ENCODE results near the gene GALNT10. TPM values are rescaled to one million over a fixed set of nuclear protein-coding genes. Genes with fewer than 3 reads are reported as not detected.

The GALNT10 gene
- total RNA-seq, 2 experiments from 2014 or later: 12.9 to 15.2 TPM

- CTCF ChIA-PET: no interaction called here
- intact Hi-C loops (cut with micrococcal nuclease): no loop called here
- Mint-ChIP-seq H3K9me3 (no peaks in the 10 kb centered on the region), H3K36me3 (ENCODE audit: low read depth) (peaks cover 9% of the 10 kb centered on the region), H3K27ac (no peak overlapping the region), H3K4me3 (no peak overlapping the region), H3K4me1 (ENCODE audit: low read depth) (peaks cover 19% of the 10 kb centered on the region), H3K27me3 (no peaks in the 10 kb centered on the region)
- TF ChIP-seq, protein P1, sequence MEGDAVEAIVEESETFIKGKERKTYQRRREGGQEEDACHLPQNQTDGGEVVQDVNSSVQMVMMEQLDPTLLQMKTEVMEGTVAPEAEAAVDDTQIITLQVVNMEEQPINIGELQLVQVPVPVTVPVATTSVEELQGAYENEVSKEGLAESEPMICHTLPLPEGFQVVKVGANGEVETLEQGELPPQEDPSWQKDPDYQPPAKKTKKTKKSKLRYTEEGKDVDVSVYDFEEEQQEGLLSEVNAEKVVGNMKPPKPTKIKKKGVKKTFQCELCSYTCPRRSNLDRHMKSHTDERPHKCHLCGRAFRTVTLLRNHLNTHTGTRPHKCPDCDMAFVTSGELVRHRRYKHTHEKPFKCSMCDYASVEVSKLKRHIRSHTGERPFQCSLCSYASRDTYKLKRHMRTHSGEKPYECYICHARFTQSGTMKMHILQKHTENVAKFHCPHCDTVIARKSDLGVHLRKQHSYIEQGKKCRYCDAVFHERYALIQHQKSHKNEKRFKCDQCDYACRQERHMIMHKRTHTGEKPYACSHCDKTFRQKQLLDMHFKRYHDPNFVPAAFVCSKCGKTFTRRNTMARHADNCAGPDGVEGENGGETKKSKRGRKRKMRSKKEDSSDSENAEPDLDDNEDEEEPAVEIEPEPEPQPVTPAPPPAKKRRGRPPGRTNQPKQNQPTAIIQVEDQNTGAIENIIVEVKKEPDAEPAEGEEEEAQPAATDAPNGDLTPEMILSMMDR (IDR thresholded peaks at IDR 0.05): no peak
- no peak for DNase-seq
- POLR2A ChIA-PET: interaction anchor here (0.6 to 1.0 kb wide), 2 partner anchors 13 to 271 kb away, joined by 3 read pairs; no protein-coding TSS in a partner anchor
- ATAC-seq: no peak
Measured at GRCh38 chr5:154315756-154316155, 125.2 kb downstream of the GALNT10 start.

- ATAC-seq (no peak), DNase-seq (no peak)
- Mint-ChIP-seq H3K27ac (no peak overlapping the region), H3K9me3 (no peaks in the 10 kb centered on the region), H3K4me3 (no peak overlapping the region), H3K27me3 (no peaks in the 10 kb centered on the region), H3K4me1 (ENCODE audit: low read depth) (peaks cover 15% of the 10 kb centered on the region), H3K36me3 (ENCODE audit: low read depth) (peaks cover 4% of the 10 kb centered on the region)
- ChIA-PET POLR2A (interaction anchor here (0.6 to 1.0 kb wide), 2 partner anchors 13 to 271 kb away, joined by 3 read pairs; no protein-coding TSS in a partner anchor), CTCF (interaction anchor here (1.0 to 1.4 kb wide), 2 partner anchors 22 to 244 kb away, joined by 3 read pairs; no protein-coding TSS in a partner anchor)
- TF ChIP-seq, protein P1 (IDR thresholded peaks at IDR 0.05): no peak
- intact Hi-C loops (cut with micrococcal nuclease): no loop called here
Measured at GRCh38 chr5:154316223-154316935, 125.8 kb downstream of the GALNT10 start.

- Mint-ChIP-seq H3K4me1 (ENCODE audit: low read depth) (peaks cover 6% of the 10 kb centered on the region), H3K27ac (no peak overlapping the region), H3K9me3 (no peaks in the 10 kb centered on the region), H3K27me3 (no peaks in the 10 kb centered on the region), H3K4me3 (no peak overlapping the region), H3K36me3 (ENCODE audit: low read depth) (peaks cover 6% of the 10 kb centered on the region)
- ChIA-PET CTCF (interaction anchor here (1.7 kb wide), 1 partner anchor 87 kb away, joined by 6 read pairs; no protein-coding TSS in a partner anchor), POLR2A (no interaction called here)
- ATAC-seq: no peak
- TF ChIP-seq, protein P1 (IDR thresholded peaks at IDR 0.05): no peak
- intact Hi-C loops (cut with micrococcal nuclease): no loop called here
- no peak for DNase-seq
Measured at GRCh38 chr5:154317916-154318315, 127.4 kb downstream of the GALNT10 start.

DNA sequence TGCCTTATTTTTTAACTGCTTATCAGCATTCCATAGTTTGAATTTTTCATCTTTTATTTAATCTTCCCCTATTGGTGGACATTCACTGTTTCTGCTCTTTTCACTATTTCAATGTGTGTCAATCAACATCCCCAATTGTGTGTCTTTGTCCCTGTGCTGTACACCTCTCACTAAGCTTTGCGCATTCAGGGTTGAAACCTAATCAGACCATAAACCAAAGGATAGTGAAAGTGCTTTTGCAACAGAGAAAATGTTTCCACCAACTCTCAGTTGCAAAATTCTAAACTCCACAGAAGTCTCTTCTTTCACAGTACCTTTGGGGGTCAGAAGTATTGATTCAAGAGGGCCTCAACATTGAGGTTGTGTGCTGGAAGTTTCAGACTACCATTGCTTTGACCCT is 128.2 kb downstream of the GALNT10 start:
- Mint-ChIP-seq H3K27ac (no peak overlapping the region), H3K36me3 (ENCODE audit: low read depth) (peaks cover 7% of the 10 kb centered on the region), H3K27me3 (no peaks in the 10 kb centered on the region), H3K4me1 (ENCODE audit: low read depth) (peaks cover 6% of the 10 kb centered on the region), H3K9me3 (no peaks in the 10 kb centered on the region), H3K4me3 (no peak overlapping the region)
- intact Hi-C loops (cut with micrococcal nuclease): no loop called here
- CTCF ChIA-PET: interaction anchor here (1.7 kb wide), 1 partner anchor 86 kb away, joined by 6 read pairs; no protein-coding TSS in a partner anchor
- POLR2A ChIA-PET: no interaction called here
- DNase-seq (no peak), ATAC-seq (no peak)
- TF ChIP-seq, protein P1 (IDR thresholded peaks at IDR 0.05): no peak

DNA sequence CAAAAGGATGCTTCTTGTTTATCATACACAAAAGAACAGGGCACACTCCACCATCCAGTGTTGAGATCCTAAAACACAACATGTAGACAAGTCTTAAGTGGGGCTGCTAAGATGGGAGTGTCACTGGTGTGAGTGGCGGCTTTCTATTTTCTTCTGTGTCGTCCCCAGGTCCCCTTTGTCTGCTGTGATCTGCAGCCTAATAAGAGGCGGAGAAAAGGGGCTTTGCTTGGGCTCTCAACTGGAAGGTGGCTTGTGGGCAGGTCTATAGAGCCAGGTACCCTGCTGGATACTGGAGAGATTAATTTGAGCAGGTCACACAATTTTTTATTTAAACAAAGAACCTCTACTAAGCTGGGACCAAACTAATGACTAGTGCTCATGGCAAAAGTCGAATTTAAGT is 129.2 kb downstream of the GALNT10 start:
- no peak overlapping the region for H3K27ac Mint-ChIP-seq

More for the DNA sequence above, 129.2 kb downstream of the GALNT10 start:
- H3K4me1 Mint-ChIP-seq (ENCODE audit: low read depth): peaks cover 6% of the 10 kb centered on the region
- CTCF ChIA-PET: no interaction called here
- DNase-seq (no peak), ATAC-seq (no peak)
- no peak overlapping the region for H3K4me3 Mint-ChIP-seq
- no peaks in the 10 kb centered on the region for H3K27me3 Mint-ChIP-seq
- intact Hi-C loops (cut with micrococcal nuclease): no loop called here
- TF ChIP-seq, protein P1 (IDR thresholded peaks at IDR 0.05): no peak
- POLR2A ChIA-PET: no interaction called here
- H3K36me3 Mint-ChIP-seq (ENCODE audit: low read depth): peaks cover 8% of the 10 kb centered on the region
- no peaks in the 10 kb centered on the region for H3K9me3 Mint-ChIP-seq

Data from activated CD8-positive, alpha-beta T cell treated with anti-CD3 and anti-CD28 coated beads for 36 hours (primary cell).